Measurements from ENCODE around the gene SYTL3.
"Not testable (repeated sequence)": the region's sequence is repeated elsewhere in the genome, so short reads cannot be mapped to it uniquely, and the experiment has no call there.

SYTL3 gene

GRCh38 chr6:158621694-158622544, 27.9 kb upstream of the SYTL3 start:
- DNase-seq (ENCODE audit: low read depth in 2 of 2), result no peak

DNA sequence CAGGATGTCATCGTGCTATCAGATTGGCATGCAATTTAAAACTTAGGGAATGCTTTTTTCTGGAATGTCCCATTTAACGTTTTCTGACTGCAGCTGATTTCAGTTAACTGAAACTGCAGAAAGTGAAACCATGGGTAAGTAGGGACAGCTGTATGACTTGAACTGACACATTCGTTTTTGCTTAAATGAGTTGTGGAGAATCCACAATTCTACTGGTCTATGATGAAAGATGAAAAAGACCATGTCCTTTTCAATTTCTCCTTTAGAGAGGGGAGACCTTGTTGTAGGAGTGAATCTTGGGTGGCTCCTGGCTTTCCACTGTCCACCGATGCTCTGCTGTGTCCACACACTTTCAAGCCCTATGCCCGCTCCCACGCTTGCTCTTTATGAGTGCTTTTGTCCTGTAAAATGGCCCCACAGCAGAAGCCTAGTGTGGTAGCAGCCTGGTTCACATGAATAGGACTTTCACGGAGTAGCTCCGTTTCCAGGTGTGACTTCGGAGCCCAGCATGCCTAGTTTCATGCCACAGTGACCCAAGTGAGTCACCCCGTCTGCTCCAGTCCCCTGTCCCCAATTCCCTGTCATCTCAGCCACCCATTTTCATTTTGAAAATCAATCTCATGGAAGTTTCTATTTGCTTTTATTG, 27.2 kb upstream of the SYTL3 start:
- no peak for DNase-seq (ENCODE audit: low read depth in 2 of 2)

- no peak for DNase-seq (ENCODE audit: low read depth in 2 of 2)
Observed at GRCh38 chr6:158624684-158625682, 24.9 kb upstream of the SYTL3 start.

DNA sequence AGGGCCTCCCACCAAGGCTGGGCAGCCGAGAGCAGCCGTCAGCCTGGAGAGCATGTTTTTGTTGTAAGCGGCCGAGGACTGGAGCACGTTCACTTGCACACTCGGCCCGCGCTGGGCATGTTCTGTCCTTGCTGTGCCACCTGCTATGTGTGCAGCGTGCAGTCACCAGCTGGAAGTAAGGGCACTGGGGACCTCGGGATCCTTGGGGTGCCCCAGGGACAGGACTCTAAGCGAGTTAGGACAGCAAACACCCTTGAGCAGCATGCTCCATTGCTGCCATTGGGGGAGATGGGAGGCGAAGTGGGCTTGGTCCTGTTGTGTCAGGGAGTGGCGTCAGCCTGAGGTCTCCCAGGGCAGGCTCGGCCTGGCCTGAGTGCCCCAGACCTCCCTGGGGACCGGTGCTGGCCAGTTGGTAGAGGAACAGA, 24.0 kb upstream of the SYTL3 start:
- no peak for DNase-seq (ENCODE audit: low read depth in 2 of 2)

- no peak for DNase-seq (ENCODE audit: low read depth in 2 of 2)
Observed at GRCh38 chr6:158626360-158627167, 23.3 kb upstream of the SYTL3 start.

DNA sequence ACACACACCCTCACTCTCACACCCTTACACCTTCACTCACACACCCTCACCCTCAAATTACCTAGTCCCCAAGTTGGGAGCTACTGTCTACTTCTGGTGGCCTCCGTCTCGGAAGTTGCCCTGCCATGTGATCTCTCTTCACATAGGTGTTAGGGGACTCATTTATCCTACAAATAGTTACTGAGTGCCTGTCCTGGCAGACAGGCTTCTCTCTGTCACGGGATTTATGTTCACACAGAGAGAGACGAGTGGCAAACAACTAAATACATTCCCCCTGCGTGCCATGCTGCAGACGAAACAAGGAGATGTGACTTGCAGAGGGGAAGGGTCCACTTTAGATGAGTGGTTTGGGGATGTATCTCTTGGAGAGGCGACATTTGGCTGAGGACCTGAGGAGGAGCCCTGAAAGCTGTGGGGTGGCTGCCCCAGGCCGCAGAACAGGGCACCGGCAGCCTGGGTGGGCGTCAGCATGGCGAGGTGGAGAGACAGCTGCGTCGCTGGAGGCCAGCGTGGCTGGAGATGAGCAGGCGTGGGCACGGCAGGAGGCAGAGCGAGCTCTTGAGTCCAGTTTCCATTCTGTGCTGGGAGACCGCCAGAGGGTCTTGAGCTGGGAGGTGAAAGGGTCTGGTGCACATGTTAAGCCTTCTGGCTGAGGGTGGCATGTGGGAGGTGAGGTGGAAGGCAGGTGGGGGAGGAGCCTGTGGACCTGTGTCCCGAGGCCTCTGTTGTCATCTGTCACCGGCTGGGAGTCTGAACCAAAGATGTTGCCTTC, 22.5 kb upstream of the SYTL3 start:
- no peak for DNase-seq (ENCODE audit: low read depth in 2 of 2)

DNA sequence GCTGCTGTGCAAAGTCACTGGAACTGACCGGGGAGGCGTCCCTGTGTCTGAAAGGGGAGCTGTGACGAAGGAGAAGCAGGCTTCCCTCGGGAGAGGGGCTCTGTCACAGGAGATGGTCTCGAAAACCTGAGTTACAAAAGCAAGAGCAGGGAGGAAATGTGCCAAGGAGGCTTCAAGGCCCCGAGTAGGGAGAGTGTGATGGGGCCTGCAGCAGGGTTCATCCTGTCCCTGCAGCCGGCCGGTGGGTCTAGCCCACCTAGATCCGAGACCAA, 22.0 kb upstream of the SYTL3 start:
- no peak for DNase-seq (ENCODE audit: low read depth in 2 of 2)

DNA sequence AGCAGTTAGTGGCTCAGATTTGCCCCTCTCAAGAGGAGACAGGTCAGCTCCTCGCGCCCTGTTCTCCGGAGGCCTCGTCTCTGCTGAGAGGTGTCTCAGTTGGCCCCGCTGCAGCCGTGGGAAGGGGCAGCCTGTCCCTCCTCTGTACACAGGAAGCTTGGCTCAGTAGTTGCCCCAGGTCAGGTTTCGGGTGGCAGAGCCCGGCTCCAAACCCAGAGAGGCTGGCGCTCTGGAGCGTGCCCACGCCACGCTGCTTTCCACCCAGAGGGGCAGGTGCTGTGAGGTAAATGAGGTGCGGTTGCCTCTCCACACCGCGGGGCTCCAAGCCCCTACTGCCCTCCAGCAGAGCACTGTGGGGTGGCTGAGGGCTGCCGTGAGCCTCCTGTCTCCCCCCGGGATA, 21.3 kb upstream of the SYTL3 start:
- DNase-seq (ENCODE audit: low read depth in 2 of 2), result no peak

GRCh38 chr6:158629367-158630221, 20.3 kb upstream of the SYTL3 start:
- no peak for DNase-seq (ENCODE audit: low read depth in 2 of 2)

GRCh38 chr6:158630938-158631616, 18.8 kb upstream of the SYTL3 start:
- DNase-seq (ENCODE audit: low read depth in 2 of 2), result no peak

GRCh38 chr6:158631678-158632537, 17.9 kb upstream of the SYTL3 start:
- DNase-seq (ENCODE audit: low read depth in 2 of 2), result no peak

DNA sequence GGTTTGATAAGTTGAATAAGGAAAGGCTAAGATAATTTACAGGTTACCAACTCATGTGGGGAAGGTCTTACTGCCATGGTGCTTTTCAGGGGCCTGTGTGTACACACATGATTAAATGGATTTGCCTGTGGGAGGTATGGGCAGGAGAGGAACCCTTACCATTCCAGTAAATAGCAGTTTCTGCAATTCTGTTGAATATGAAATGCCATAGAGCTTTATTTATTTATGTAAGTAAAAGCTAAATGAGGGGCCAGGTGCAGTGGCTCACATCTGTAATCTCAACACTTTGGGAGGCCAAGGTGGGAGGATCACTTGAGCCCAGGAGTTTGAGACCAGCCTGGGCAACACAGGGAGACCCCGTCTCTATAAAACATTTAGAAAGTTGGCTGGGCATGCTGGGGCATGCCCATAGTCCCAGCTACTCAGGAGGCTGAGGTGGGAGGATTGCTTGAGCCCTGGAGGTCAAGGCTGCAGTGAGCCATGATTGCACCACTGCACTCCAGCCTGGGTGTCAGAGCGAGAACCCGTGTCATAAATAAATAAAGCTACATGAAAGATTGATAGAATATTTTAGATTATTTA, 17.2 kb upstream of the SYTL3 start:
- not testable (repeated sequence) for DNase-seq (ENCODE audit: low read depth in 2 of 2)

GRCh38 chr6:158633127-158633526, 16.7 kb upstream of the SYTL3 start:
- no peak for DNase-seq (ENCODE audit: low read depth in 2 of 2)

DNA sequence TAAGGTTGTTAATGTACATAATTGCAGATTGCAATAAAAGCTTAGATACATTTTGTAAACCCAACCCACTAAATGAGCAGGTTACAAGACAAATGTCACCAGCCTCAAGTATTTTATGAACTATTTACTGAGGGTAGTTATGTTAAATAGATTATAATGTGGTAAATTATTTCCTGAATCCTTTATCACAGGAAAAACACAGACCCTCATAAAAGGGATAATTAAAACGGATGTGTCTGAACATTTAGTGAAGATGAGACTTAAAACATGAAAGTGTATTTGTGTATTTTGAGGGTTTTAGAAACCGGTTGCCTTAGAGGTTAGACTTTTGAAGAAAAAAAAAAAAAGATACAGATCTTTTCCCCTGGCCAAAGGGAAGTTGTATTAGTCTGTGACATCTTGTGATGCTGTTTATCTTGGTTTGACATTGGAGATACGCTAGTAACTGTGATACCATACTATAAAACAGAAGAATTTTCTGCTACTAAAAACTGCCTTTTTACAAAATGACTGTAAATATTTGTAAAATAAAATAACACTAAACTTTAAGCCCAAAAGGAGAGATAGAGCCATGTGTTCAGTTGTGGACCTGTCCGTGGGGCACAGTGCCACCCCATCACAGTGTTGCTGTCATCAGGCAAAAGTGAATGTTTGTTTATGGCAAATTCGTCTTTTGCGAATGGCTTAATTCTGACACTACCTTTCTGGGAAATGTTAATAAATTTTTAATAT, 15.0 kb upstream of the SYTL3 start:
- no peak for DNase-seq (ENCODE audit: low read depth in 2 of 2)

- DNase-seq (ENCODE audit: low read depth in 2 of 2), result no peak
Observed at GRCh38 chr6:158635427-158636073, 14.3 kb upstream of the SYTL3 start.

- DNase-seq (ENCODE audit: low read depth in 2 of 2), result no peak
Observed at GRCh38 chr6:158636778-158637177, 13.1 kb upstream of the SYTL3 start.

Data from activated CD4-positive, alpha-beta T cell treated with anti-CD3 and anti-CD28 coated beads for 24 hours (primary cell).